Endothelial cell of umbilical vein (primary cell): ENCODE measurements around the gene OR2AE1.

Experiments used
- EZH2 ChIP-seq: IDR thresholded peaks from 2 replicates; pipeline ENCODE4 v1.6.1; 2012; ENCODE audit warnings: borderline replicate concordance, low read depth, mild to moderate bottlenecking, moderate library complexity, low read length, inconsistent platforms; ENCODE audit not compliant: severe bottlenecking
- FOS ChIP-seq: IDR thresholded peaks from 2 replicates; pipeline ENCODE4 v1.6.1; 2011; ENCODE audit warnings: mild to moderate bottlenecking, low read length, moderate library complexity, borderline replicate concordance; ENCODE audit not compliant: insufficient read depth
- GATA2 ChIP-seq: IDR thresholded peaks from 2 replicates; pipeline ENCODE4 v1.7.0; 2011; ENCODE audit warnings: low read depth, mild to moderate bottlenecking, moderate library complexity, mixed read lengths, low read length; ENCODE audit not compliant: insufficient read length, insufficient read depth
- JUN ChIP-seq: IDR thresholded peaks from 2 replicates; pipeline ENCODE4 v1.6.1; 2011; ENCODE audit warnings: borderline replicate concordance, low read depth; ENCODE audit not compliant: insufficient read length, insufficient read depth
- MAX ChIP-seq: IDR thresholded peaks from 2 replicates; pipeline ENCODE4 v1.6.1; 2011; ENCODE audit not compliant: insufficient read depth, insufficient read length
- POLR2A ChIP-seq: IDR thresholded peaks from 2 replicates; pipeline ENCODE4 v1.6.1; 2012; ENCODE audit warnings: low read depth, mild to moderate bottlenecking, control low read depth, low read length
- POLR2AphosphoS5 ChIP-seq: IDR thresholded peaks from 2 replicates; pipeline ENCODE4 v1.6.1; 2012; ENCODE audit warnings: low read depth, mild to moderate bottlenecking, control low read depth, low read length, moderate library complexity; ENCODE audit not compliant: insufficient read depth
- TF ChIP-seq, protein P1 (sequence below), 2 donors: IDR thresholded peaks; 1 replicate in 1 of 2; 2 replicates in 1 of 2; pipeline ENCODE4 v1.5.1; 2011; ENCODE audit warnings: low read length in 2 of 2, mild to moderate bottlenecking in 2 of 2, moderate library complexity in 2 of 2, control low read depth in 1 of 2, inconsistent platforms in 1 of 2, low read depth in 1 of 2; ENCODE audit not compliant: insufficient read depth in 1 of 2; ENCODE audit errors: extremely low read depth in 1 of 2

GRCh38 chr7:99926321-99926720 lies 49.5 kb upstream of the OR2AE1 start:
- TF ChIP-seq MAX (no peak), POLR2A (no peak), EZH2 (no peak), FOS (no peak), POLR2AphosphoS5 (no peak), GATA2 (no peak), JUN (no peak)
- TF ChIP-seq, protein P1, sequence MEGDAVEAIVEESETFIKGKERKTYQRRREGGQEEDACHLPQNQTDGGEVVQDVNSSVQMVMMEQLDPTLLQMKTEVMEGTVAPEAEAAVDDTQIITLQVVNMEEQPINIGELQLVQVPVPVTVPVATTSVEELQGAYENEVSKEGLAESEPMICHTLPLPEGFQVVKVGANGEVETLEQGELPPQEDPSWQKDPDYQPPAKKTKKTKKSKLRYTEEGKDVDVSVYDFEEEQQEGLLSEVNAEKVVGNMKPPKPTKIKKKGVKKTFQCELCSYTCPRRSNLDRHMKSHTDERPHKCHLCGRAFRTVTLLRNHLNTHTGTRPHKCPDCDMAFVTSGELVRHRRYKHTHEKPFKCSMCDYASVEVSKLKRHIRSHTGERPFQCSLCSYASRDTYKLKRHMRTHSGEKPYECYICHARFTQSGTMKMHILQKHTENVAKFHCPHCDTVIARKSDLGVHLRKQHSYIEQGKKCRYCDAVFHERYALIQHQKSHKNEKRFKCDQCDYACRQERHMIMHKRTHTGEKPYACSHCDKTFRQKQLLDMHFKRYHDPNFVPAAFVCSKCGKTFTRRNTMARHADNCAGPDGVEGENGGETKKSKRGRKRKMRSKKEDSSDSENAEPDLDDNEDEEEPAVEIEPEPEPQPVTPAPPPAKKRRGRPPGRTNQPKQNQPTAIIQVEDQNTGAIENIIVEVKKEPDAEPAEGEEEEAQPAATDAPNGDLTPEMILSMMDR (IDR thresholded peaks at IDR 0.05; ENCODE audit: extremely low read depth in 1 of 2, insufficient read depth in 1 of 2, low read depth in 1 of 2, low read length in 2 of 2), result no peak
